Suprapubic skin (tissue), 3 donors: Measurements from ENCODE around the gene HYAL2.

ENCODE experiments used
- POLR2AphosphoS5 ChIP-seq, 3 donors: sonication (generic); formaldehyde crosslinking; IDR thresholded peaks; one replicate each; pipeline ENCODE4 v1.6.1; 2017; ENCODE audit warnings: antibody characterized with exemption in 3 of 3
- TF ChIP-seq, protein P1 (sequence below), 2 donors: fragments of 200-600 bp in 1 of 2; fragments of 450-650 bp in 1 of 2; sonication (generic) in 1 of 2; IDR thresholded peaks; one replicate each; pipeline ENCODE4 v1.5.1; 2016 to 2019; ENCODE audit warnings: antibody characterized with exemption in 2 of 2, mild to moderate bottlenecking in 1 of 2, moderate library complexity in 1 of 2

DNA sequence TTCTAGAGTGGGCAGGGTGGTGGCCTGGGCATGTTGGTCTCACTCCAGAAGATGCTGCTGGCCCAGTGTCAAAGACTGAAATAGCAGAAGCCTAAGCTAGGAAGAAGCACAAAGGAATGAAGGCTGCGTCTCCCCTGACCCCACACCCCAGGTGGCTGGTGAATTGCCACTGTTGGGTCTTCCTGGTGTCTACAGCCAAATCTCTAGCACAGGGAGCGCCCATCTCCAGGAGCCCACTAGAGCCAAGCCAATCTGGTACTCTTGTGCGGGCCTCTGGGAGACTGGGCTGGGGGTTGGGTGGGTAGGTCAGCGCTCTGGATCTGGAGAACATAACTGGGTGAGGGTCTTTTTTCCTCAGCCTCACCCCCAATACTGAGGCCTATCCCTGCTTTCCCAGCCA is 4.6 kb upstream of the HYAL2 start:
- no peak for TF ChIP-seq POLR2AphosphoS5 (IDR thresholded peaks at IDR 0.05)
- TF ChIP-seq, protein P1, sequence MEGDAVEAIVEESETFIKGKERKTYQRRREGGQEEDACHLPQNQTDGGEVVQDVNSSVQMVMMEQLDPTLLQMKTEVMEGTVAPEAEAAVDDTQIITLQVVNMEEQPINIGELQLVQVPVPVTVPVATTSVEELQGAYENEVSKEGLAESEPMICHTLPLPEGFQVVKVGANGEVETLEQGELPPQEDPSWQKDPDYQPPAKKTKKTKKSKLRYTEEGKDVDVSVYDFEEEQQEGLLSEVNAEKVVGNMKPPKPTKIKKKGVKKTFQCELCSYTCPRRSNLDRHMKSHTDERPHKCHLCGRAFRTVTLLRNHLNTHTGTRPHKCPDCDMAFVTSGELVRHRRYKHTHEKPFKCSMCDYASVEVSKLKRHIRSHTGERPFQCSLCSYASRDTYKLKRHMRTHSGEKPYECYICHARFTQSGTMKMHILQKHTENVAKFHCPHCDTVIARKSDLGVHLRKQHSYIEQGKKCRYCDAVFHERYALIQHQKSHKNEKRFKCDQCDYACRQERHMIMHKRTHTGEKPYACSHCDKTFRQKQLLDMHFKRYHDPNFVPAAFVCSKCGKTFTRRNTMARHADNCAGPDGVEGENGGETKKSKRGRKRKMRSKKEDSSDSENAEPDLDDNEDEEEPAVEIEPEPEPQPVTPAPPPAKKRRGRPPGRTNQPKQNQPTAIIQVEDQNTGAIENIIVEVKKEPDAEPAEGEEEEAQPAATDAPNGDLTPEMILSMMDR (IDR thresholded peaks at IDR 0.05), result no peak
